ENCODE measurements around the gene ENO1. TPM values are rescaled to one million over a fixed set of nuclear protein-coding genes. Genes with fewer than 3 reads are reported as not detected.

Gene ENO1
- total and polyA plus RNA-seq, 7 donors: 265 to 968 (median 324) TPM

DNA sequence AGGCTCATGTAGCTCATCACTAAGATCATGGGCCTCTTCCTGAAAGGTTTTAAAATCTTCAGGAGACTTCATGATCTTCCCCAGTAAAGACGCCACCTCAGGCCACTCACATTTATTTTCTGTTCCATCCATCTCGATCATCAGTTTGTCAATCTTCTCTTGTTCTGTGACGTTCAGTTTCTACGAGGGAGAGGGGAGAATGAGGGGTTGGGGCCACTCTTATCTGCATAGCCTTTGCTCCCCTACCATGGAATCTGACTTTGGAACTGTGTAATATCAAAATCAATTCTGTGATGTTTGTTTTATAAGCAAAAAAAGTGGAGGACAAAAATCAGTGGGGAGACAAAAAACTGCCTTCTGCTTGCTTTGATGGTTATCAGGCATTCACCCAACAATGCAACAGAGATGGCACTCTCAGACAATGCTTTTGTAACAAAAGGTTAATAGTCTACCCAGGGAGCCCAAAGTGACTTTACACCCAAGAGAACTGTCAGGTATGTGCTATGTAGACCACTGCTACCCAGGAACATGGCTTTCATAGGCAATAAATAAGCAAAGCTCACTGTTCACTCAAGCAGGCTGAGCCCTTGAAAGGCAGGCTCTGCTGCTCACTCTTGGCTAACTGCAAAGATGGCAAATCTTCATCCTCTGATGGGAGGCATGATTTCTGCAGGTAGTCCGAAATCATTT is 10.5 kb downstream of the ENO1 start:
- H3K27ac ChIP-seq: no peak overlapping the region
- peaks cover 66 to 100% (median 95%) of the 10 kb centered on the region in 4 donors for H3K36me3 ChIP-seq
- no peak for DNase-seq

DNA sequence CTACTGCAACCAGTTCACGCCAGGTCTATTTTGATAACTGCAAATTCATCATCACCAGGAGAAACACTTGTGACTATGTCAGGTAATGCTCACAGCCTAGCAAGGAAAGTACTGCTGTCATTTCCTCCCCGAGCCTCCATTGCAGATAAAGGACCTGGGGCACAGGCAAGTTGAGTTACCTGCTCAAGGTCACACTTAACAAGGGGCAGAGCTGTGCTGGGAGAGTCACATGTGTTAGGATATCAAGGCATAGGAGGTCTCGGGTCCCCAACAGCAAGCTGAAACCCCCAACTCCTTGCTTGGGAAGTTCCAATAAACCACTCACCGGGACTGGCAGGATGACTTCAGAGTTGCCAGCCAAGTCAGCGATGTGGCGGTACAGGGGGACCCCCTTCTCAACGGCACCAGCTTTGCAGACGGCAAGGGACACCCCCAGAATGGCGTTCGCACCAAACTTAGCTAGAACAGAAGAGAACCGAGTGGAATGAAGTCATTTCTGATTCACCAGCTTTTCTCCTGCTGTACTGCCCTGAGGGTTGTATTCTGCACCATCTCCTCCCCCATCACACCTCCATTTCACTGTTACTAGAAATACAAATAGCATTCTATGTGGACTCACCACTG is 11.6 kb downstream of the ENO1 start:
- H3K36me3 ChIP-seq: peaks cover 76 to 100% (median 96%) of the 10 kb centered on the region in 4 donors
- no peaks in the 10 kb centered on the region for H3K9me3 ChIP-seq
- no peak overlapping the region for H3K27ac ChIP-seq
- DNase-seq: no peak
- WGBS, 2 donors: 86 to 88% methylated on average over 11 of the region's 11 CpGs
- intact Hi-C loops (cut with DNase I): no loop called here
- no peaks in the 10 kb centered on the region for H3K27me3 ChIP-seq
- peaks cover 0 to 4% (median 2%) of the 10 kb centered on the region in 4 donors for H3K4me1 ChIP-seq
- no peak overlapping the region for H3K4me3 ChIP-seq
- TF ChIP-seq POLR2AphosphoS5 (IDR thresholded peaks at IDR 0.05): no peak
- TF ChIP-seq POLR2A (IDR thresholded peaks at IDR 0.05): no peak
- no peak for TF ChIP-seq EP300 (IDR thresholded peaks at IDR 0.05)
- TF ChIP-seq, protein P1, sequence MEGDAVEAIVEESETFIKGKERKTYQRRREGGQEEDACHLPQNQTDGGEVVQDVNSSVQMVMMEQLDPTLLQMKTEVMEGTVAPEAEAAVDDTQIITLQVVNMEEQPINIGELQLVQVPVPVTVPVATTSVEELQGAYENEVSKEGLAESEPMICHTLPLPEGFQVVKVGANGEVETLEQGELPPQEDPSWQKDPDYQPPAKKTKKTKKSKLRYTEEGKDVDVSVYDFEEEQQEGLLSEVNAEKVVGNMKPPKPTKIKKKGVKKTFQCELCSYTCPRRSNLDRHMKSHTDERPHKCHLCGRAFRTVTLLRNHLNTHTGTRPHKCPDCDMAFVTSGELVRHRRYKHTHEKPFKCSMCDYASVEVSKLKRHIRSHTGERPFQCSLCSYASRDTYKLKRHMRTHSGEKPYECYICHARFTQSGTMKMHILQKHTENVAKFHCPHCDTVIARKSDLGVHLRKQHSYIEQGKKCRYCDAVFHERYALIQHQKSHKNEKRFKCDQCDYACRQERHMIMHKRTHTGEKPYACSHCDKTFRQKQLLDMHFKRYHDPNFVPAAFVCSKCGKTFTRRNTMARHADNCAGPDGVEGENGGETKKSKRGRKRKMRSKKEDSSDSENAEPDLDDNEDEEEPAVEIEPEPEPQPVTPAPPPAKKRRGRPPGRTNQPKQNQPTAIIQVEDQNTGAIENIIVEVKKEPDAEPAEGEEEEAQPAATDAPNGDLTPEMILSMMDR (IDR thresholded peaks at IDR 0.05): no peak

More for the DNA sequence above, 10.5 kb downstream of the ENO1 start:
- H3K4me3 ChIP-seq: no peak overlapping the region
- no peaks in the 10 kb centered on the region for H3K27me3 ChIP-seq
- peaks cover 0 to 15% (median 10%) of the 10 kb centered on the region in 4 donors for H3K4me1 ChIP-seq
- intact Hi-C loops (cut with DNase I): no loop called here
- no peaks in the 10 kb centered on the region for H3K9me3 ChIP-seq
- TF ChIP-seq POLR2AphosphoS5 (IDR thresholded peaks at IDR 0.05) (no peak), POLR2A (IDR thresholded peaks at IDR 0.05) (no peak), EP300 (IDR thresholded peaks at IDR 0.05) (no peak)
- TF ChIP-seq, protein P1 (IDR thresholded peaks at IDR 0.05): no peak
- 89 to 92% methylated on average over 5 of the region's 5 CpGs for WGBS, 2 donors

DNA sequence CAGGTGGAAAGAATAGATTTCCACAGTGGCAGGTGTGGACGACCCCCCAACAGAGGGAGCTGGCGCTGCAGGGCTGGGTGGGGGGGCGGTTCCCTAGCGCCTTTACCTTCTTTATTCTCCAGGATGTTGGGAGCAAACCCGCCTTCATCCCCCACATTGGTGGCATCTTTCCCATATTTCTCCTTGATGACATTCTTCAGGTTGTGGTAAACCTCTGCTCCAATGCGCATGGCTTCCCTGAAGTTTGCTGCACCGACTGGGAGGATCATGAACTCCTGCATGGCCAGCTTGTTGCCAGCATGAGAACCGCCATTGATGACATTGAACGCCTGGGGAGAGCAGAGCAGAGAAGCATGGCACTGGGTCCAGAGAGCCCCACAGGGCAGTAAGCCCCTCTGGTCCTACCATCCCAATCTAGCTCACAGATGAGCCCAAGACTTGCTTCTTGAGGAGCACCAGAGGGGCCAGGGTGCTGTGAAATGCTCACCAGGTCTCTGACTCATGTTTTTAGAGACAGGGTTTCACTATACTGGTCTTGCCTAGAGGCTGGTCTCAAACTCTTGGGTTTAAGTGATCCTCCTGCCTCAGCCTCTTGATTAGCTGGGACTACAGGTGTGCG is 12.2 kb downstream of the ENO1 start:
- DNase-seq: no peak
- intact Hi-C loops (cut with DNase I): no loop called here
- no peaks in the 10 kb centered on the region for H3K4me1 ChIP-seq
- no peaks in the 10 kb centered on the region for H3K9me3 ChIP-seq
- 87 to 94% methylated on average over 10 of the region's 10 CpGs for WGBS, 2 donors
- H3K4me3 ChIP-seq: no peak overlapping the region
- H3K27me3 ChIP-seq: no peaks in the 10 kb centered on the region
- H3K27ac ChIP-seq: no peak overlapping the region
- no peak for TF ChIP-seq POLR2AphosphoS5 (IDR thresholded peaks at IDR 0.05)
- TF ChIP-seq, protein P1 (IDR thresholded peaks at IDR 0.05): no peak
- TF ChIP-seq POLR2A (IDR thresholded peaks at IDR 0.05): no peak
- TF ChIP-seq EP300 (IDR thresholded peaks at IDR 0.05): no peak
- peaks cover 72 to 100% (median 94%) of the 10 kb centered on the region in 4 donors for H3K36me3 ChIP-seq

DNA sequence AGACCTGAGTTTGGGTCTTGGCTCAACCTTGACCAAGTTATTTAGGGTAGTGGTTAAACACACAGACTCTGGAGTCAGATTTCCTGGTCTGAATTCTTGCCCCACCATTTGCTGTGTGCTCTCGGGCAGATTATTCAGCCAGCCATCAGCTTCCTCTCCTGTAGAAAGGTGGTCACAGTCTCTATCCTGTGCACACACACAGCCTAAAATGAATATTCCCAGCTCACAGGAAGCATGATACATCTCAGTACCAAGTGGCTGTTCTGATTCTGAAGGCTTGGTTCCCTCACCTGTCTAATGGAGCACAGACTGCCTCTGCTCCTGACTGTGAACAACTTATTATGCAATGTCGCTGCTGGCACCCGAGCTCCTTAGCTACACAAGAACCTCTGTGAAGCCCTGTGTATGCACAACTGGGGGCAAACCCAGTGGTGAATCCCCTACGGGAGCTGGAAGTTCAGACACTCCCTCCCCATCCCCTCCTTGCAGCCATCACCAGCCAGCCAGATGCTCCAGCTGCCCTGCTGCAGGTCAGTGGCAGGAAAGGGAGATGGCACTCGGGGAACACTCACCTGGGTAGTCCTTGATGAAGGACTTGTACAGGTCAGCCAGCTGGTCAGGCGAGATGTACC is 13.7 kb downstream of the ENO1 start:
- H3K27me3 ChIP-seq: no peaks in the 10 kb centered on the region
- TF ChIP-seq POLR2A (IDR thresholded peaks at IDR 0.05) (no peak), EP300 (IDR thresholded peaks at IDR 0.05) (no peak)
- no peaks in the 10 kb centered on the region for H3K4me1 ChIP-seq
- H3K27ac ChIP-seq: no peak overlapping the region
- H3K9me3 ChIP-seq: no peaks in the 10 kb centered on the region
- H3K36me3 ChIP-seq: peaks cover 65 to 100% (median 91%) of the 10 kb centered on the region in 4 donors
- intact Hi-C loops (cut with DNase I): loop anchor here (5.0 kb wide), 1 partner anchor 122 kb away; no protein-coding TSS in a partner anchor
- H3K4me3 ChIP-seq: no peak overlapping the region
- 90 to 92% methylated on average over 6 of the region's 6 CpGs for WGBS, 2 donors
- no peak for DNase-seq

All from sigmoid colon (tissue), 7 donors.